ENCODE measurements around the gene CDYL2.

CDYL2 gene

DNA sequence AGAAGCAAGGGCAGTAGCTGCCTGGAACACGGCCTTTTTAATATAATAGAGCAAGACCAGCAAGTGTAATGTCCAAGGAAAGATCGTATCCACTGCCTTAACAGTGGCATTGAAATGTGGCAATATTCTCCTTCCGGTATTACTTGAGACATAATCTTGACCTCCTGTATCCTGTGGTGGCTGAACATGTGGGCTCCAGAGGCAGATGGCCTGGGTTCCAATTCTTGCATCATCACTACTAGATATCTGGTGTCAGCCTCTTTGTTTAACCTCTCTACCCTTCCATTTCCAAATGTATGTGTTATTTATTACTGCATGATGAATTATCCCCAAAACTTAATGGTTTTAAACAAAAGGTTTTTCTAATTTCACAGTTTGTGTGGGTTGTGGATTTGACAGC, 3.5 kb upstream of the CDYL2 start:
- no peak for TF ChIP-seq ZFX (IDR thresholded peaks at IDR 0.05; ENCODE audit: borderline replicate concordance)
- TF ChIP-seq, protein P1, sequence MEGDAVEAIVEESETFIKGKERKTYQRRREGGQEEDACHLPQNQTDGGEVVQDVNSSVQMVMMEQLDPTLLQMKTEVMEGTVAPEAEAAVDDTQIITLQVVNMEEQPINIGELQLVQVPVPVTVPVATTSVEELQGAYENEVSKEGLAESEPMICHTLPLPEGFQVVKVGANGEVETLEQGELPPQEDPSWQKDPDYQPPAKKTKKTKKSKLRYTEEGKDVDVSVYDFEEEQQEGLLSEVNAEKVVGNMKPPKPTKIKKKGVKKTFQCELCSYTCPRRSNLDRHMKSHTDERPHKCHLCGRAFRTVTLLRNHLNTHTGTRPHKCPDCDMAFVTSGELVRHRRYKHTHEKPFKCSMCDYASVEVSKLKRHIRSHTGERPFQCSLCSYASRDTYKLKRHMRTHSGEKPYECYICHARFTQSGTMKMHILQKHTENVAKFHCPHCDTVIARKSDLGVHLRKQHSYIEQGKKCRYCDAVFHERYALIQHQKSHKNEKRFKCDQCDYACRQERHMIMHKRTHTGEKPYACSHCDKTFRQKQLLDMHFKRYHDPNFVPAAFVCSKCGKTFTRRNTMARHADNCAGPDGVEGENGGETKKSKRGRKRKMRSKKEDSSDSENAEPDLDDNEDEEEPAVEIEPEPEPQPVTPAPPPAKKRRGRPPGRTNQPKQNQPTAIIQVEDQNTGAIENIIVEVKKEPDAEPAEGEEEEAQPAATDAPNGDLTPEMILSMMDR (IDR thresholded peaks at IDR 0.05), result no peak
- H3K27ac ChIP-seq, result no peak overlapping the region

DNA sequence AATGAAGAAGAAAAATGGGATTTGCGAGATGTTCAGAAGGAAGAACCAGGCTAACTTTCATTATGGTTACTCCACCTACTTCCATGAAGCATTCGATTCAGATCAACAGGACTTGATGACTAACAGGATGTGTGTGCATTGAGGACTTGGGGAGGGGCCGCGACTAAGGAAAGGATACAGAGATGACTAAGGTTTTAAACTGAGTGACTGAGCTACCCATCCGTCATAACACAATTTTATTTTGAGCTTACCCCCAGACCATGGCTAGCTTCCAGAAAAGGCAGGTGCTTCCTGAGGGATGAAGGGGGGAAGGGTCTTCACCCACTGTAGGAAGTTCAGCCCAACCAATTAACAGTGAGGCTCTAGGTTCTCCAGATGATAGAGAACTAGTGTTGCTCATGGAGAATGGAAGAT, 2.5 kb upstream of the CDYL2 start:
- TF ChIP-seq, protein P1 (IDR thresholded peaks at IDR 0.05), result no peak
- no peak for TF ChIP-seq ZFX (IDR thresholded peaks at IDR 0.05; ENCODE audit: borderline replicate concordance)
- no peak overlapping the region for H3K27ac ChIP-seq

DNA sequence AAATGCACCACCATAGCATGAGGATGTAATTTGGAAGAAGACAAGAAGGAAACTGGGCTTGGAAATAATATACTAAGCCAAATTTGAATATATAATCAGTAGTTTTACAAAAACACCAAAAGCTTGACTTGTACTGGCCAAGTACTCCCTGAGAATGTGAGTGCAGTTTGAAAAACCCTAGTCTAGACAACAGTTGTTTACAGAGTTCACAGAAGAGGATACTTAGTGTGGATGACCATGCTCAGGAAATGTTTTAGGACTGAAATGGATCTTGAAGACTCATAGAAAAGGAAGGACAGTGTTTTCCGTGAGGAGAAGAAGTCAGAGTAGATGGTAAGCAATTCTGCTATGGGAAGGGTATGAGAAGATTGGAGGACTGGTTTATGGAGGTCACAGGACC, 1.9 kb upstream of the CDYL2 start:
- H3K27ac ChIP-seq, result 0 out of 2 replicates have a peak overlapping the region, but pooled peaks have one; percentile 2
- TF ChIP-seq, protein P1 (IDR thresholded peaks at IDR 0.05), result no peak
- TF ChIP-seq ZFX (IDR thresholded peaks at IDR 0.05; ENCODE audit: borderline replicate concordance), result no peak

DNA sequence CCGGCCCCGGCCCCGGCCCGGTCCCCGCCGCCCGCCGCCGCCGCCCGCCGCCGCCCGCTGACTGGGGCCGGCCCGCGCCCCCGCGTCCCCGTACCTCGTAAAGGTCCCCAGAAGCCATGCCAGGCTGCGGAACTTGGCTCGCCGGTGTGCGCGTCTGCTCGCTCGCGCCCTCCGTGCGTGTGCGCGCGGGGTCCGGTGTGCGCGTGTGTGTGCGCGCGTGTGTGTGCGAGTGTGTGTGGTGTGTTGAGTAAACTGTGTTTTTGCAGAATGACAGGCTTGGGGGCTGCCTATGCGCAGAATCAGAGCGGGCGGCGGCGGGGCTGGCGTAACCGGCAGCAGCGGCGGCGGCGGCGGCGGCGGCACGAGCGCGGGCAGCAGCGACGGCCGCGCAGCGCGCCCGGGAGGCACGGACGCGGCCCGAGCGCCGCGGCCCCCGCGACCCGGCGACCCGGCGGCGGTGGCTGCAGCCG, 307 bp downstream of the CDYL2 start:
- peak overlapping the region; percentile 78 for H3K27ac ChIP-seq
- TF ChIP-seq ZFX (IDR thresholded peaks at IDR 0.05; ENCODE audit: borderline replicate concordance), result no peak
- TF ChIP-seq, protein P1 (IDR thresholded peaks at IDR 0.05), result no peak

DNA sequence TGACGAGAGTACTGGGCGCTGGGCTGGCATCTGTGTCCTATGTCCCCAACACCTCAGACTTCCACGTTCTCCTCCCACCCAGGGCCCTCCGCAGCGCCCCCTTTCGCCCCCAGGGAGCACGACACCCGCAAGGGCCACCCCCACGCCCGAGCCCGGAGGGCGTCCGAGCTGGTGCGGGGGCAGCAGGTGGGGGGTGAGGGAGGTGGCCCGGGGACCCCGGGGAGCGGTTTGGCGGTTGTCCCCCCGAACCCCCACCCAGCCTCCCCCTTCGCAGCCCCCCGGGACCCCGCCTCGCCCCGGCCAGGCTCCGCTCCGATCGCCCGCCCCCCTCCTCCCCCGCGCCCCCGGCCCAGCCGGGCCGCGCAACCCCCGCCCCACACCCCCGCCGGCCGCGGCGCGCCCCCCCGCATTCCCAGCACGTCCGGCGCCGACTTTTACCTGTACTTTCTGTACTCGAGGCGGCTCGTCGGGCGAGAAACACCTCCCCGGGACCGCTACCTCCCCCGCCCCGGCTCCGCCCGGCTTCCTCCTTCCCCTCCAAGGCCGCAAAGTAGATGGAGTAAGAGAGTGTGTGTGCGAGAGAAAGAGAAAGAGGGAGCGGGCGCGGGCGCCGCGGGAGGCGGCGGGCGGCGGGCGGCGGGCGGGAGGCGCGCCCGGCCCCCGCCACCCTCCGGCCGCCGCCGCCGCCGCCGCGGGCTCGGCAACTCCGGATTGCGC, 901 bp downstream of the CDYL2 start:
- H3K27ac ChIP-seq, result peak overlapping the region; percentile 78
- TF ChIP-seq ZFX (IDR thresholded peaks at IDR 0.05; ENCODE audit: borderline replicate concordance), result no peak
- TF ChIP-seq, protein P1 (IDR thresholded peaks at IDR 0.05), result peak; percentile 72

DNA sequence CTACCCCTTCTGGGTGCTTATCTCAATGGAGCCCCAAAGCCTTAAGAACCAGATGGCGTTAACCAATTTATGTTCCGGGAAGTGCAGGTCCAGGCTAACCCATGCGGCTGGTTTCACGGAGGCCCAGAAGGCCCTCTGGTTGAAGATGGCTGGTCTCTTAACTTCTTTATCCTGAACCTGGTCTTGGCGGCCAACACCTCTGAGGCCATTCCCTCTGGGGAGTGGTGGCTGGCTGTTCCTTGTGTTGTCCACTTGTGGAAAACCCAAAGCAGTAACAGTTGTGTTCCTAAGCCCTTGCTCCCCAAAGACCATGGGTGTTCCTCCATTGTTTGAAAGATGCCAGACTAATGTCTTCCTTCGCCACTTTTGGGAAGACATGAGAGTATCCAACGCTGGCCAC, 1.5 kb downstream of the CDYL2 start:
- no peak for TF ChIP-seq ZFX (IDR thresholded peaks at IDR 0.05; ENCODE audit: borderline replicate concordance)
- TF ChIP-seq, protein P1 (IDR thresholded peaks at IDR 0.05), result no peak
- H3K27ac ChIP-seq, result peak overlapping the region; percentile 78

DNA sequence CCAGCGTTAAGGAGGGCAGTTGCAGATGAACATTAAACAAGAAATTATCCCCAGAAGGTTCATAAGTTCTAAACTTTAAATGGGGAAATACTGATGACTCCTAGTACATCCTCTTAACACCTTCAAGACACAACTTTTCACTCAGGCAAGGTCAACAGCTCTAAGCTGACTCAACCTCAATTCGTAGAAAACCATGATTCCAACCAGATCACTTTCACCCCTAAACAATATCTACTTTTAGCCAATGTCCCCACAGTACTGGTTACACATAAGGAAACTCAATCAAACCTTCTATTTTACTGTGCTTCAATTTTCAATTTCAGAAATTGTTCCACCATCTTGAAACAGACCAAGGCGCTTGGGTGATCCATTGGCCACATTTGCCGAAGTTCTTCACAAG, 2.3 kb downstream of the CDYL2 start:
- TF ChIP-seq, protein P1 (IDR thresholded peaks at IDR 0.05), result no peak
- TF ChIP-seq ZFX (IDR thresholded peaks at IDR 0.05; ENCODE audit: borderline replicate concordance), result no peak
- H3K27ac ChIP-seq, result peak overlapping the region; percentile 78

All from 22Rv1 (cell line).